Lung microvascular endothelial cell (primary cell): Measurements from ENCODE around the gene EFCAB6. TPM values are rescaled to one million over a fixed set of nuclear protein-coding genes. Genes with fewer than 3 reads are reported as not detected.
"Not testable (repeated sequence)": the region's sequence is repeated elsewhere in the genome, so short reads cannot be mapped to it uniquely, and the experiment has no call there.

Experiments used
- DNase-seq, 2 donors: peaks; one replicate each; pipeline versions ENCODE4 v3.0.0 to v3.0.0-alpha.2; 2010; ENCODE audit warnings: low read depth in 2 of 2
- total RNA-seq: library from RNA; depleted of rRNA; stranded (reverse); fragments of >200 nt; gene quantifications from 2 replicates; pipeline ENCODE4 v1.2.1, GENCODE V29; 2014

The EFCAB6 gene
- total RNA-seq, 1 donor from 2014 or later, result 0.20 TPM

- DNase-seq, result no peak
Measured at GRCh38 chr22:43720716-43721115, 91.4 kb downstream of the EFCAB6 start.

- no peak for DNase-seq
Measured at GRCh38 chr22:43714104-43714503, 98.0 kb downstream of the EFCAB6 start.

- DNase-seq, result no peak
Measured at GRCh38 chr22:43711681-43712080, 100.4 kb downstream of the EFCAB6 start.

- no peak for DNase-seq
Measured at GRCh38 chr22:43707648-43708047, 104.5 kb downstream of the EFCAB6 start.

- no peak for DNase-seq
Measured at GRCh38 chr22:43706571-43707328, 105.4 kb downstream of the EFCAB6 start.

- no peak for DNase-seq
Measured at GRCh38 chr22:43706151-43706550, 106.0 kb downstream of the EFCAB6 start.

- no peak for DNase-seq
Measured at GRCh38 chr22:43704051-43704450, 108.1 kb downstream of the EFCAB6 start.

- DNase-seq, result no peak
Measured at GRCh38 chr22:43698403-43698802, 113.7 kb downstream of the EFCAB6 start.

GRCh38 chr22:43697894-43698293 is 114.2 kb downstream of the EFCAB6 start:
- no peak for DNase-seq

- no peak for DNase-seq
Measured at GRCh38 chr22:43693249-43693648, 118.9 kb downstream of the EFCAB6 start.

- DNase-seq, result no peak
Measured at GRCh38 chr22:43689356-43689755, 122.7 kb downstream of the EFCAB6 start.

- DNase-seq, result no peak
Measured at GRCh38 chr22:43682851-43683250, 129.3 kb downstream of the EFCAB6 start.

GRCh38 chr22:43681731-43682360 is 130.3 kb downstream of the EFCAB6 start:
- no peak for DNase-seq

- DNase-seq, result no peak
Measured at GRCh38 chr22:43670513-43670912, 141.6 kb downstream of the EFCAB6 start.

- no peak for DNase-seq
Measured at GRCh38 chr22:43669190-43669589, 142.9 kb downstream of the EFCAB6 start.

GRCh38 chr22:43667656-43668055 is 144.4 kb downstream of the EFCAB6 start:
- no peak for DNase-seq

GRCh38 chr22:43666457-43666856 is 145.6 kb downstream of the EFCAB6 start:
- DNase-seq, result no peak

GRCh38 chr22:43658823-43659222 is 153.3 kb downstream of the EFCAB6 start:
- no peak for DNase-seq

- DNase-seq, result not testable (repeated sequence)
Measured at GRCh38 chr22:43656581-43656980, 155.5 kb downstream of the EFCAB6 start.

GRCh38 chr22:43654271-43654670 is 157.8 kb downstream of the EFCAB6 start:
- DNase-seq, result no peak

- no peak for DNase-seq
Measured at GRCh38 chr22:43652845-43653244, 159.3 kb downstream of the EFCAB6 start.

- no peak for DNase-seq
Measured at GRCh38 chr22:43643387-43643786, 168.7 kb downstream of the EFCAB6 start.
